Endothelial cell of hepatic sinusoid (primary cell): Measurements from ENCODE around the gene CELF6.

Experiments
- in situ Hi-C: cut with HindIII; loops from 2 replicates; pipeline ENCODE4 v1.10.0; 2017; ENCODE audit warnings: low sequenced_read_pairs

CELF6 gene

GRCh38 chr15:72319985-72320671, at the start of gene CELF6:
Gene CELF6, minus strand, starts transcription at chr15:72320157. Its CDS starts 283 bp downstream, at chr15:72319874.
- in situ Hi-C loops, result no loop called here

- in situ Hi-C loops, result no loop called here
Observed at GRCh38 chr15:72368899-72369298, 48.9 kb upstream of the CELF6 start.

- in situ Hi-C loops, result no loop called here
Observed at GRCh38 chr15:72368325-72368724, 48.4 kb upstream of the CELF6 start.

GRCh38 chr15:72365844-72366243, 45.9 kb upstream of the CELF6 start:
- in situ Hi-C loops, result no loop called here

- in situ Hi-C loops, result no loop called here
Observed at GRCh38 chr15:72361176-72361575, 41.2 kb upstream of the CELF6 start.

- in situ Hi-C loops, result no loop called here
Observed at GRCh38 chr15:72358650-72359171, 38.8 kb upstream of the CELF6 start.

- in situ Hi-C loops, result no loop called here
Observed at GRCh38 chr15:72358121-72358520, 38.2 kb upstream of the CELF6 start.

GRCh38 chr15:72354496-72354895, 34.5 kb upstream of the CELF6 start:
- in situ Hi-C loops, result loop anchor here (5.0 kb wide), 1 partner anchor 33 kb away; no protein-coding TSS in a partner anchor

- in situ Hi-C loops, result loop anchor here (5.0 kb wide), 1 partner anchor 34 kb away; no protein-coding TSS in a partner anchor
Observed at GRCh38 chr15:72353266-72353665, 33.3 kb upstream of the CELF6 start.

- in situ Hi-C loops, result no loop called here
Observed at GRCh38 chr15:72345806-72346205, 25.8 kb upstream of the CELF6 start.

GRCh38 chr15:72345280-72345679, 25.3 kb upstream of the CELF6 start:
- in situ Hi-C loops, result no loop called here

- in situ Hi-C loops, result no loop called here
Observed at GRCh38 chr15:72344602-72345001, 24.6 kb upstream of the CELF6 start.

GRCh38 chr15:72342385-72342784, 22.4 kb upstream of the CELF6 start:
- in situ Hi-C loops, result no loop called here

GRCh38 chr15:72341361-72341760, 21.4 kb upstream of the CELF6 start:
- in situ Hi-C loops, result no loop called here

GRCh38 chr15:72340366-72340765, 20.4 kb upstream of the CELF6 start:
- in situ Hi-C loops, result no loop called here

GRCh38 chr15:72339777-72340177, 19.8 kb upstream of the CELF6 start:
- in situ Hi-C loops, result no loop called here

GRCh38 chr15:72338617-72339321, 18.8 kb upstream of the CELF6 start:
- in situ Hi-C loops, result no loop called here

- in situ Hi-C loops, result no loop called here
Observed at GRCh38 chr15:72338148-72338547, 18.2 kb upstream of the CELF6 start.

GRCh38 chr15:72334842-72335241, 14.9 kb upstream of the CELF6 start:
- in situ Hi-C loops, result no loop called here

GRCh38 chr15:72331021-72331420, 11.1 kb upstream of the CELF6 start:
- in situ Hi-C loops, result no loop called here

- in situ Hi-C loops, result no loop called here
Observed at GRCh38 chr15:72323752-72324151, 3.8 kb upstream of the CELF6 start.

GRCh38 chr15:72319360-72319984, 485 bp downstream of the CELF6 start:
- in situ Hi-C loops, result no loop called here
